RPMI7951 (cell line): ENCODE data around the gene HSD17B2. TPM values are rescaled to one million over a fixed set of nuclear protein-coding genes. Genes with fewer than 3 reads are reported as not detected.
A peak's percentile ranks its signal among the peaks of the same experiment; 100 is the strongest.

Source experiments
- DNase-seq: peaks from one replicate; pipeline ENCODE4 v3.0.0-alpha.2; 2012; ENCODE audit warnings: low read depth
- total RNA-seq: library from RNA; depleted of rRNA; stranded (reverse); fragments of >200 nt; shearing (Covaris generic); gene quantifications from 2 replicates; pipeline ENCODE4 v1.2.3, GENCODE V29; 2014

Gene HSD17B2
- total RNA-seq, 1 experiment from 2014 or later = 1.4 TPM

DNA sequence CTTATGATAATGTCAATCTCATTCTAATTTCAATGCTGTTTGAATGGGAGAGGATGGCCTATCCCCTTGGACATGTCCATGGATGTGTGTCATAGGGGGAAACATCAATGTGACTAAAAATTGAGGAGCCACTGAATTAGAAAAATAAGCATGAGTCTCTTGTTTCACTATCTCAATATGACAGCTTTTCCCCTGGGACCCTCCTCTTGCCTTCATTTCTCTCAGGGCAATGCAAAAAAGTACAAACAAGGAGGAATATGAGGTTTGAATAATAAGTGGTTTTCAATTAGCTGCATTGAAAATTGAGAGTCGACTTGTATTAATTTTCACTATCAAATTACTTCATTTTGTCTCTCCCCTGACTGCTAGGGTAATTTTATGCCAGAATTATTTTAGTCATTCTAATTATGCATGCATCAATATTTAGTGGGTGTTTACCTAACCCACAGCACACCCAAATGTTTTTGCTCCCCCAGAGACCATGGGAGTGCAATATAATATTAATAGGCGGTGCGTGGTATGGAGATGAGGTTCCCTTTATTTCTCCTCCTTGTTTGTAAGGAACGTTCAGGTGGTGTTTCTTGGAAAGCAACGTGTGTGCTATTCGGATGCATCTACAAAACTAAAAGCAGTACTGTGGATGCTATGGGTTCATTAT lies 17.0 kb upstream of the HSD17B2 start:
- no peak for DNase-seq

DNA sequence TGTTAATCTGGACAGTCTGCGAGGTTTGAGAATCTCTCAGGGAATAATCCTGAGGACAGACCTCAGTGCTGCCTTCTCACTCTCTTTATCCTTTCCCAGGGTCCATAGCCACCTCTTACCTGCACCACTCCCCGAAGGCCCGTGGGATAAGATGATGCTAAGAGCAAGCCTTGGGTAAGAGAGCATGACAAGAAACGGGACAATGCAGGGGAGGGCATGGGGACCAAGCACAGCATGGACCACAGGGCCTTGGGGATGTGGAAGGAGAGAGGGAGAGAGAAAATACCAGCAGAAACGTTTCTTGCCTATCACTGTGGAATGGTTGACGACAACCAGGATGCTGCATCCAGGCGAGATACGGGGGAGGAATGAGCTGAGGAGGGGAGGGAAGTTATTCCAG lies 15.5 kb upstream of the HSD17B2 start:
- no peak for DNase-seq

DNA sequence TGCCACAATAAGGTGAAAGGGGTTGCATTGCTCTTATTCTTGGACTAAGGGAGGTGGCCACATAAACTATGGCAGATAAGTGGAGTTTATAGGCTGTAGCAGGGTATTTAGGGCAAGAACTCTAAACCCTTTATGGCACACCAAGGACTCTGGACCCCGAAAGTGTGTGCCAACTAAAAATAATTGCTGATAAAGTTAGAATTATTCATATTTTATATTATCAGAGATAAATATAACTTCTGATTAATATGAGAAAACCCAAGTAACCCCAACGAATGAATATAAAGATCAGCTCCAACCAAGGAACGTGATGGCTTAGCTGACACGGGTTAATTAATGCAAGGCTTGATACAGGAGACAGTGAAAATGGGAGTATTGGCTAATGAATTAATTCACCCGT lies 15.0 kb upstream of the HSD17B2 start:
- no peak for DNase-seq

DNA sequence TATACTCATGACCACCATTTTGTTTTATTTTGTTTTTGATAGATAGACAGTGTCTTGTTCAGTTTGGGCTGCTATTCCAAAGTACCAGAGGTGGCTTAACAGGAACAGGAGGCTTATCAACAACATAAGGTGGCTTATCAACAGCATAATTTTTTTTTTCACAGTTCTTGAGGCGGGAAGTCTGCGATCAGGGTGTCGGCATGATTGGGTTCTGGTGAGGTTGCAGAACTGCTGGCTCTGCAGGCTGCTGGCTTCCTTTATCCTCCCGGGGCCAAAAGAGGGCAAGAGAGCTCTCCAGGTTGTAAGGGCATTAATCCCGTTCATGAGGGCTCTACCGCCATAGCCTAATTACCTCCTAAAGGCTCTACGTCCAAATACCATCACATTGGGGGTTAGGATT lies 11.8 kb upstream of the HSD17B2 start:
- DNase-seq = no peak

DNA sequence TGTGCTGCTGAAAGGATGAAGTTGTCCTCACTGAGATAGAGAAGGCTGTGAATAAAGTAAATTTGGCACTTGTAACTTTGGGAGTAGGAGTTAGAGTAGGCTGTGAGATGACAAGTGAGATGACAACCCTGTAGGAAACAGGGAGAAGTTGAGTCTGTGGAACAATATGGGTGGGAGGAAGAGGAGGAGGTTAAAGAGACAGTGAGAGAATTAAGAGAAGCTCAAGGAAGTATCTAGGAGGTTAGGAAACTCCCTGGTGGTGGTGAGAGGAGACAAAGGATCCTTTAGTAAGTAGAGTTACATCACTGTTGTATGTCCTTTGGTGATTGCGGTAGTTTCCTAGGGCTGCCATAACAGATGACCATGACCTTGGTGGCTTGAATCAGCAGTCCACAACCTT lies 10.7 kb upstream of the HSD17B2 start:
- DNase-seq = no peak

DNA sequence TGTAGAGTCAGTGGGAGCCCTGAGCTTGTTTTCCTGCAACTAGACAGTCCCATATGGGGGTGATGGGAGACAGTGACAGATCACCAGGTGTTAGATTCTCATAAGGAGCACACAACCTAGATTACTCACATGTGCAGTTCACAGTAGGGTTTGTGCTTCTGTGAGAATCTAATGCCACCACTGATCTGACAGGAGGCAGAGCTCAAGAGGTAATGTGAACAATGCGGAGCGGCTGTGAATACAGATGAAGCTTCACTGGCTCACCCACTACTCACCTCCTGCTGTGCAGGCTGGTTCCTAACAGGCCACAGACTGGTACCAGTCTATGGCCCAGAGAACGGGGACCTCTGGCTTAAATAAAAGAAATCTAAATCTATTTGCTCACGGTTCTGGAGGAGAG lies 10.2 kb upstream of the HSD17B2 start:
- DNase-seq = no peak

DNA sequence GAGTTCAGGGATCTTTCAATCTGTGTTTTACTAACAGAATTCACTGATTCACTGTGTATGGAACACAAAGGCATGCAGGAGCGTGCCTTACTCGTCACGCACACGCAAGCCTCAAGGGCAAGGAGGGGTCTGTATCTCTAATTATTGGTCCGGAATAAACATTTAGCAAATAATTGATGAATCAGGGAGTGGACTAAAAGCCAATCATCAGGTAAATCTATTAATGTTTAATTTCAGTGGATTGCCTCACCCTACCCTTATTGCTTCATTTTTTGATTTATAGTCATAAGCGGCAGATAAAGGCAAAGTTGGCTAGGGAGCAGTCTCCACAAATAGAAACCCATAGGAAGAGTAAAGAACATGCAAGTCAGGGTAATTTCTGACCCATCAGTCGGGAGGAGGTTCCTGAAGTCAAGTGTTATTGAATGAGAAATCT lies 7.4 kb upstream of the HSD17B2 start:
- no peak for DNase-seq

DNA sequence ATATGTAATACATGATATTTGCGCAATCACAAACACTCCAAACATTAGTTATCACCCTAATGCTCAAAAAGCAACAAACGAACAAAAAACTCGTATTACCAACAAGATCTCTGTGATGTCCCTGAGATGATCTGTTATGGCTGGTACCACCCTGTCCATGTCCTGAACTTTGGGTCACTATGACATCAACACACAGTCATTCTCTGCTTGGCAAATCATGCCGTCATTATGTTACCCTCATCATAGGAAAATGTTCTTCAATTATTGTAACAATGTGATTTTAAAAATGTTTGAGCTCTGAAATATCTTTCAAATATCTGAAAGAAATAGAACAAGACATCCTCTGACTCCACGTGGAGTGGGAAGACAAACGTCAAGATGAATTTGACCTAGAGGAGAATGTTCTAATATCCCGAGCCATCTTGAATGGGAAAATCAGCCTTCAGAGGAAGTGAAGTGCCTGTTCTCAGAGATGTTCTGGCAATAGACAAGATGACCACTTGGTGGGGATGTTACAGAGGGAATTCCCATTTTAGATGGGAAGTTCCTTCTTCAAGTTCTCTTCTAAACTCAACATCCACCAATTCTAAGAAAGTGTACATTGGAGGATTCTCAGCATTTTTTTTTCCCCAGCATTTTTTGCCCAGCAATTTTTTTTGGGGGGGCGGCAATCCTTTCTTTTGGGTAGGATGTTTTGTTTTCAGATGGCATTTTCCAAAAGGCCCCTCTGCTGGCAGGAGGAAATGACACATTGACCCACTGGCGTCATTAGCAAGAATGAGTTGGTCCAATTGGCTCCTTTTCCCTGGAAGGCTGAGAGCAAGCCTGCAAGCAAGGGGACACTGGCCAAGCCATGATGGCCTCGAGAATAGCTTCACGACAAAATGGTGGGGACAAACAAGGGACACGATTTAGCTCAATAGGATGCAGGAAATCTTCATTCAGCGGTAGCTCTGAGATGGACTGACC lies 3.7 kb upstream of the HSD17B2 start:
- DNase-seq = peak; percentile 80

DNA sequence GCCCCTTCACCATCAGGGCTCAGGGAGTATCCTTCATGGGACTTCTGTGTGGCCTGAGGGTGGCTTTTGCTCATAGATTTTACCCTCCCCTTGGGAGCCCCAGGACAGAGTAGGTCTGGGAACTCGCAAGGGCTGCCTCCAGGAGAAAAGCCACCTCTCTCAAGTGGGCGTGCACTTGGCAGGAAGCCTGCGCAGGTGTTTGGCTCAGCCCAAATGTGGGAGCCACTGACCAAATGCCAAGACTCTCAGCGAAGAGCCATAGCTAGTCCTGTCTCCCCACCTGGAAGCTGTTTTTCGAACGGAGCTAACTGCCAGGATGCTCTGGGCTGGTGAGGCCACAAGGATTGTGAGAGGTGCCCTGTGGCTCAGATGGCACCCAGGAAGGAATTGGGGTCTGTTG lies 2.0 kb upstream of the HSD17B2 start:
- no peak for DNase-seq

DNA sequence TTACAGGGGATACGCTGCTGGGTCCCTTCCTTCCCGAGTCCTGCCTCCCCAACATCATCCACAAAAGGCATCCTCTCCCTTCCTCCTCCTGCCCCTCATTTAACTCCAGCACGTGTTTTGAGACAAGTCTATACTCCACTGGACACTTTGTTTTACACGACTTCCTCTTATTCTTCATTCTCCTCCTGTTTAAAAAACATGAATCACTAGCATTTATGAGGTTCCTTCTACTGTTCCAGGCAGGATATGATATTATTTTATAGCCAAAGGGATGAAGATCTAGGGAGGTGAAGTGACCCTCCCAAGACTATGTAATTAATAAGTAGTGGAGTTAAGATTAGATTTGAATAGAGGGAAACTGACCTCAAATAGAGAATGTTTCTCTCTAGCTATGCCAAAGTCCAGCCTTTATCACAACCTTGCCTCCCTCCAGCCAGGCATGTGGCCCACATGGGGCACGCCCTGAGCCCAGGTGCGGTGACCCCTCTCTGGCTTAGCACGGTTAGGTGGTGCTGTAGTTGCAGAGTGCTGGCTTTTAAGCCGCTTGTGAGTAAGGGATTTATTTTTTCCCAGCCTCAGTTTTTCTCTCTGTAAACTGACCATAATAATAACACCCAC lies 1.3 kb upstream of the HSD17B2 start:
- no peak for DNase-seq

DNA sequence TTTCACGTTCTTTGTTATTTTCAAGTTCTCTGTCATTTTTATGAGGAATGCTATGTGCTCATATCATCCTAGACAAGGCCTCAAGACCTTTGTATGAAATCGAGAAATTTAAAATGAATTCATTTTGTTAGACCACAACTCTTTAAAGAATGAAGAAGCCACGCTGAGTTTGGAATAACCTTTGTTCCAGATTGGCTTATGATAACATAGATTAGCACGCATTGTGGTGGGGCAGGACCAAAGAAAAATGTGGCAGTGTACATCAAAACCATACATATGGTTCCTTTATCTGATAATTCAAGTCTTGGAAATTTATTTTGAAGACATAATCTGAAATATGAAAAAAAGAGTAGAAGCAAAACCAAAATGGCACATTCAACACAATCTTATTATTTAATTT lies 2.2 kb downstream of the HSD17B2 start:
- DNase-seq = peak; percentile 26

DNA sequence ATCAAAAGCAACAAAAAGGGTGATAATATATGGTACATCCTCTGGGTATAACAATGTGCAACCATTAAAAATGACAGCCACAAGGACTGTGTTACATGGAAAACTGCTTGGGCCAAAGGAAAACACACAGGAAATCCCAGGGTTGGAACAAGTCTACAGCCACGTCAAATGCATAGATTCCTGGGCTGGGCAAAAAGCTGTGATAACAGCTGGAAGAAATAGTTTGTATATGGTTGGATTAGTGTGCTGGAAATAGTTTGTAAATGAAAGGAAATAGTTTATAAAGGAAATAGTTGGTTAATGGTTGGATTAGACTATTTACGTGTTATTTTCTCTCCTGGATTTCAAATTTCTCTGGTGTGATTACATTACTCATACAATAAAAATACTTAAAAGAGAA lies 2.6 kb downstream of the HSD17B2 start:
- DNase-seq = no peak

DNA sequence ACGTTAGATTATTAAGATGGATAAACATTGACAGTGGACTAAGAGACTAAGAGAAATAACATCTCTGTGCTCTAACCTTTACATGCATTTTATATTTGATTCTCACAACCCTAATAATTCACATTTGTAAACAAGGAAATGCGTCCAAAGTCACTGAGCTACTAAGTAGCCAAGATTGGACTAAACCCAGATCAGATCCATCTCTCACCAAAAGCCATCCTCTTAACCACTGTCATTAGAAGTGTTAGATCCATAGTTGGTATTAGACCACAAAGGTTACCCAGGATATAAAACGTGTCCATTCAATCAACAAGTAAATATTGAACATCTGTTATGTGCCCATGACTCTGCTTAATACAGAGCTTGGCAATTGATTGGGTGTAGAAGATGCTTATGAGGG lies 5.2 kb downstream of the HSD17B2 start:
- no peak for DNase-seq

DNA sequence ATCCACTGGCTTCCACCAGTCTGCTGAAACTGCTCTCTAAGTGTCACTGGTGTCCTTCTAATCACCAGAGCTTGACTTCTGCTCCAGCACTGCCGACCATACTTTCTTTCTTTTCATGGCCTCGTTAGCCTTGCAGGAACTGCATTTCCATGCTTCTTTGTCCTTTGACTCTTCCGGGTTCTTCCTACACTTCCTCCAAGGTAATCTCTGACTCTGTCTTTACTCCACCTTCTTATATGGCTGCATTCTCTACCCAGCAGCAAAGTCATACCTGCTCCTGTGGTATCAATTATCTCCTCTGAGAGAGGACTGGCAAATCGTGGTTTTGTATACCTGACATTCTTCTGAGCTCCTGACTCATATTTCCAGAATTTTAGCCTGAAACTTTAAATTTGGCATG lies 6.5 kb downstream of the HSD17B2 start:
- no peak for DNase-seq

DNA sequence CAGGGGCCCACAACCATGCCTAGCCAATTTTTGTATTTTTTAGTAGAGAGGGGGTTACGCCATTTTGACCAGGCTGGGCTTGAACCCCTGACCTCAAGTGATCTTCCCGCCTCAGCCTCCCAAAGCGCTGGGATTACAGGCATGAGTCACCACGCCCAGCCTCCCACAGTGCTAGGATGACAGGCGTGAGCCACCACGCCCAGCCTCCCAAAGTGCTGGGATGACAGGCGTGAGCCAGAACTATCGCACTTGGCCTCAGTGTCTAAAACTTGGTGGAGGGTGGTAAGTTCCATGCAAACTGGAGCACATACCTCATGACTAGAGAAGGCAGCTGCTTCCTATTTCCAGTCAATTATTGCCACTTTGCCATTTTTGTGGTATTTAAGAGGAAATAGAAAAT lies 7.1 kb downstream of the HSD17B2 start:
- peak; percentile 60 for DNase-seq

DNA sequence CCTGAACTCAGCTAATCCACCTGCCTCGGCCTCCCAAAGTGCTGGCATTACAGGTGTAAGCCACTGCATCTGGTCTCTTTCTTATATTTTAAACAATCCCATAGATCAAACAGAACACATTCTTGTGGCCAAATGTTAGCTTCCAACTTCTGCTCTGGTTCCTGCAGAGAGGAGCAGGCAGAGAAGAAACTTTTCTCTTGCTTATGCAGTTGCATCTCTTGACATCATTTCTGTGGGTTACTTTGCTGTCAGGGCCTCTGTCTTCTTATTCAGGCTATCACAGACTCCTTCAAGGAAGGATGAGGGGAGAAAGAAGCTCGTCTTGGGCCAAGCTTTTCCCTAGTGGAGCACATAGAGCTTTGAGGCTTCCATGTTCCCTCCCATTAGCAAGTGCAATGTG lies 7.8 kb downstream of the HSD17B2 start:
- peak; percentile 45 for DNase-seq

DNA sequence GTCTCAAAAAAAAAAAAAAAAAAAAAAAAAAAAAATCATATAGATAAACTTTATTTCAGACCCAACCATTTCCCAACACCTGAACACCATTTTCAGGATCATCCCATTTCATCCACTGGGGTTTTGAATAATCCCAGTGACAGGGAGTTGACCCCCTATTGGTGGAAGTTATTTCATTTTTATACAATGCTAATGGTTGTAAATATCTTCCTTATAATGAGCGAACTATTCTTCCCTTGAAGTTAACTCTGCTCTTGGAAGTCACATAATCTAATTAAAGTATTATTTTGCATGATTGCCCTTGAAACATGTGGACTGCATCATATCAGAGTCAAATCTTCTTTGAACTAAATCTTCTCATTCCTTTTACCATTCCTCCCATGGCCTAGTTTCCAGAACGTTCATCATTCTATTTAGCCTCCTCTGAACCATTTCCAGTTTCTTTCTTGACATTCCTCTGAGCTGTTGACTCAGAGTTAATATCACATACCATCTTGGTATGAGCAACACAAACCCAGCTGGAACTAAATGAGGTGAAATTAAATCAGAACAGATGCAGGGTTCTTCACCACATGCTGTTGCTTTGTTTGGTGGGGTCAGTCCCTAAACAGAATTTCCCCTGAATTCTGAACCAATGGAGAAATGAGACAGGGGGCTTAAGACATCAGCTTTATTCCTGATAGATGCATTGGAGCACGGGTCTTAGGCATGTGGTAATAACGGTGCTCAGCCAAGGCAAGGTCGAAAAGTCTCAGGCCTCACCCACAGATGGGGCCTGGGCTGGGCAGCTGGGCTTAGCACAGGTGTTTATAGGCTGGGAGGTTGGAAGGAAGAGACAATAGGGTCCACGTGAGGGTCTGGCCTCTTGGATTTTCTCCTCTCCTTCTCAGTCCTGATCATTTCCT lies 8.9 kb downstream of the HSD17B2 start:
- peak; percentile 98 for DNase-seq

DNA sequence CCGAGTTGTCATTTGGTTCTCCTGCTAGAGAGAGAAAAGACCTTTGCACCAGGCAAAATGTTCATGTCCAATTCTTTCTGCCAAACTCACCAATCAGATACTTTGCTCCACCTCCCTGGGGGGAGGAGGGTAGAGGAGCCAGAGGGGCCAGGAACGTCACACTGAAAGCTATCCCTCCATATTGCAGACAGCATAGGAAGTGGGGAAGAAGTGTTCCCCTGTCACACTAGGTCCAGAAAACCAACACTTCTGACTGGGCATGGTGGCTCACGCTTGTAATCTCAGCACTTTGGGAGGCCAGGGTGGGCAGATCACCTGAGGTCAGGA lies 9.5 kb downstream of the HSD17B2 start:
- DNase-seq = peak; percentile 65

DNA sequence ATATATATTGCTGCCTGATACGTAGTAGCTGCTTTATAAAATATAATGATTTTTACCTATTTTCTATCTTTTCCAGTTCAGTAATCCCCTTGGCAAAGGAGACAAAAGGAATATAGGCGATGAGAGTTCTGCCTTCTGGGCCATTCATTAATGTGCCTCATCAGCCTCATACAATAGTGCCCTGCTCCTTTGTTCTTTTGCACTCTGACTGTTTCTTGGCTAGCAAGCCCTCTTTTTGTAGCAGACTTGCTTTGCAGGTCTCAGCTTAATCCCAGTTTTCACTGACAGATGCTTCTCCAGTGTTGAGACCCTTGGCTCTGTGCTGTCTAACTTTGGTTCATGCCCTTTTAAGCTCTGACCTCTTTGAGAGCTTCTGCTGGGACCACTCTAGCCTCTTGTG lies 10.4 kb downstream of the HSD17B2 start:
- DNase-seq = no peak

DNA sequence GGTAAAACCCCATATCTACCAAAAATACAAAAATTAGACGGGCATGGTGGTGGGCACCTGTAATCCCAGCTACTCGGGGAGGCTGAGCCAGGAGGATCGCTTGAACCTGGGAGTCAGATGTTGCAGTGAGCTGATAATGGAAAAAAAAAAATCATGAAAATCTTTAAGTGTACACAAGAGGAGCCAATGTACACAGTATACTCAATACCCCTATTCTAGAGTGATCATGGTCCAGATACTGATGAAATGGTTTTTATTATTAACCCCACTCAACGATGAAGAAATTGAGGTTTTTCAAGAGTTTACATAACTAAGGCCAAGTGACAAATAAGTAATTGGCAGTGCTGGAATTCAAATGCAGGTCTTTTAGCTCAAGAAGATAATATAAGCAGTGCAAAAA lies 11.5 kb downstream of the HSD17B2 start:
- no peak for DNase-seq

DNA sequence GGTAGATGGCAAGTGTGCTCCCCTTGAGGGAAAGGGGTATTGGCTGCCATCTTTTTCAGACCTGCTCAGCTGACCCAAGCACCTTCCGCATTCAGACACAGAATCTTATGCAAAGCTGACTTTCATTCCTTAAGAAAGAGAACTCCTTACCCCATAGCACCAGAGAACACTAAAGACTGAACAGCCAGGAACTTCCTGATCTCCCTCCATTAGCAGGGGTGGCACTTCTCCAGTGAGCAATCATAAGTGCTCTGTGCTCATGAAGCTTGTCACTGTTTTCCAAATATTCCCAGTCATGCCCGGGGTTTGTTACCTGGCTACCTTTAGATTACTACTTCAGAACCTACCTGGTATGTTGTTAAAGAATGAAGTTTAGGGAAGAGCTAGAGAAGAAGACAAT lies 11.9 kb downstream of the HSD17B2 start:
- DNase-seq = no peak

DNA sequence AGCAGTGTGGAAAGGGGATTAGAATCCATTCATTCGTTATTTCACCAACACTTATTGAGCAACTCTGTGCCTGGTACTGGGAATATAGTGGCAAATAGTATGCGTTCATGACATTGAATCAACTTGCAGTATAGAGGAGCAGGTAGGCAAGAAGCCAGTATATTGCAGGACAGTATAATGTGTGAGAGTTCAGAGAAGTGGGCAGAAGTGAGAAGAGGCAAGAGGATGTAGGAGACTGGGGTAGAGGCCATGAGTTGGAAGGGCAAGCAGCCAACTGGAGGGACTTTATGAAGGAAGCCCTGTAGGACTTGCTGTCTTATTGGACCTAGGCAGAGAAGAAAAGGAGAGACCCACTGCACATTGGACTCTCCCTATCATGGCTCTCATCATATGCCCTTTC lies 12.3 kb downstream of the HSD17B2 start:
- DNase-seq = no peak
